Prostate gland (tissue), 2 donors: Measurements from ENCODE around the gene LMCD1.

ENCODE experiments used
- CTCF ChIP-seq, 4 experiments: fragments of 200-600 bp in 2 of 4; fragments of 450-650 bp in 2 of 4; sonication (generic) in 2 of 4; IDR thresholded peaks; 1 replicate in 3 of 4; 2 replicates in 1 of 4; pipeline ENCODE4 v1.5.1; 2016 to 2019; ENCODE audit warnings: antibody characterized with exemption in 4 of 4, mild to moderate bottlenecking in 2 of 4, moderate library complexity in 2 of 4
- POLR2AphosphoS5 ChIP-seq: sonication (generic); formaldehyde crosslinking; IDR thresholded peaks from one replicate; pipeline ENCODE4 v1.6.1; 2017; ENCODE audit warnings: antibody characterized with exemption

- no peak for TF ChIP-seq CTCF (IDR thresholded peaks at IDR 0.05)
- no peak for TF ChIP-seq POLR2AphosphoS5
Measured at GRCh38 chr3:8494327-8494726, 7.3 kb upstream of the LMCD1 start.
